CD14-positive monocyte (primary cell): Measurements from ENCODE around the gene TJP1. TPM values are rescaled to one million over a fixed set of nuclear protein-coding genes. Genes with fewer than 3 reads are reported as not detected.

ENCODE experiments used
- DNase-seq, 3 donors: peaks; one replicate each; pipeline ENCODE4 v3.0.0-alpha.2; 2011 to 2022
- H2AFZ ChIP-seq: 2 replicates; pipeline ENCODE4 v1.6.0; 2012; ENCODE audit warnings: mild to moderate bottlenecking, low read depth, low read length, inconsistent platforms; ENCODE audit not compliant: insufficient read depth, poor library complexity, severe bottlenecking
- H3K27ac ChIP-seq, 2 donors: 1 replicate in 1 of 2; 2 replicates in 1 of 2; pipeline ENCODE4 v1.5.1; 2012 to 2013; ENCODE audit warnings: low read length in 2 of 2, control low read depth in 1 of 2, inconsistent platforms in 1 of 2, low read depth in 1 of 2, mild to moderate bottlenecking in 1 of 2
- H3K27me3 ChIP-seq, 2 donors: one replicate each; pipeline versions ENCODE4 v1.6.0 to v1.6.1; 2011 to 2013; ENCODE audit warnings: low read length in 2 of 2; ENCODE audit not compliant: control insufficient read depth in 2 of 2, insufficient read depth in 2 of 2
- H3K36me3 ChIP-seq, 2 donors: replicated peaks in 1 of 2; 1 replicate in 1 of 2; 2 replicates in 1 of 2; pipeline versions ENCODE4 v1.5.1 to v1.6.1; 2012 to 2013; ENCODE audit warnings: low read length in 2 of 2, control low read depth in 1 of 2, inconsistent platforms in 1 of 2, mild to moderate bottlenecking in 1 of 2; ENCODE audit not compliant: insufficient read depth in 2 of 2, control insufficient read depth in 1 of 2
- H3K4me1 ChIP-seq, 2 donors: 1 replicate in 1 of 2; 2 replicates in 1 of 2; pipeline versions ENCODE4 v1.5.1 to v1.6.1; 2012 to 2013; ENCODE audit warnings: low read length in 2 of 2, control low read depth in 1 of 2, inconsistent platforms in 1 of 2, mild to moderate bottlenecking in 1 of 2, moderate library complexity in 1 of 2; ENCODE audit not compliant: insufficient read depth in 2 of 2, control insufficient read depth in 1 of 2
- H3K4me2 ChIP-seq: replicated peaks from 2 replicates; pipeline ENCODE3; 2012; ENCODE audit warnings: low read length, moderate library complexity, mild to moderate bottlenecking; ENCODE audit not compliant: poor library complexity, severe bottlenecking; ENCODE audit errors: extremely low read depth
- H3K4me3 ChIP-seq, 3 experiments: fragments of 200-600 bp in 1 of 3; sonication (generic) in 1 of 3; replicated peaks in 1 of 3; 1 replicate in 2 of 3; 2 replicates in 1 of 3; pipeline ENCODE4 v1.5.1; 2011 to 2013; ENCODE audit warnings: low read length in 3 of 3, mild to moderate bottlenecking in 3 of 3, control low read depth in 2 of 3, low read depth in 2 of 3, inconsistent platforms in 1 of 3, moderate library complexity in 1 of 3
- H3K79me2 ChIP-seq: 2 replicates; pipeline ENCODE4 v1.6.0; 2012; ENCODE audit warnings: mild to moderate bottlenecking, control low read depth, inconsistent platforms, low read length, moderate library complexity; ENCODE audit not compliant: insufficient read depth
- H3K9ac ChIP-seq: 2 replicates; pipeline ENCODE4 v1.6.0; 2017; ENCODE audit warnings: low read length, mild to moderate bottlenecking; ENCODE audit not compliant: insufficient read depth, poor library complexity, severe bottlenecking
- H3K9me3 ChIP-seq, 2 donors: replicated peaks in 1 of 2; 1 replicate in 1 of 2; 2 replicates in 1 of 2; pipeline versions ENCODE4 v1.5.1 to v1.6.1; 2012 to 2013; ENCODE audit warnings: low read length in 2 of 2, control low read depth in 1 of 2; ENCODE audit not compliant: control insufficient read depth in 1 of 2, insufficient read depth in 1 of 2
- H4K20me1 ChIP-seq: 2 replicates; pipeline ENCODE4 v1.6.0; 2012; ENCODE audit warnings: mild to moderate bottlenecking, low read length, control low read depth, moderate library complexity; ENCODE audit not compliant: insufficient read depth
- H3K27ac Mint-ChIP-seq, 7 donors: one replicate each; pipeline ENCODE4 v1.8.0; 2020; ENCODE audit warnings: mild to moderate bottlenecking in 7 of 7, mixed read lengths in 7 of 7, moderate library complexity in 6 of 7, inconsistent platforms in 2 of 7
- H3K27me3 Mint-ChIP-seq, 3 donors: one replicate each; pipeline ENCODE4 v1.8.0; 2021 to 2022; ENCODE audit warnings: low read depth in 3 of 3, mild to moderate bottlenecking in 3 of 3, mixed read lengths in 3 of 3, moderate library complexity in 3 of 3, inconsistent platforms in 1 of 3
- H3K36me3 Mint-ChIP-seq, 2 donors: one replicate each; pipeline ENCODE4 v1.8.0; 2020; ENCODE audit warnings: mixed read lengths in 2 of 2, inconsistent platforms in 1 of 2, mild to moderate bottlenecking in 1 of 2
- H3K4me1 Mint-ChIP-seq: one replicate; pipeline ENCODE4 v1.8.0; 2020; ENCODE audit warnings: mild to moderate bottlenecking, mixed read lengths
- H3K4me3 Mint-ChIP-seq, 2 donors: one replicate each; pipeline ENCODE4 v1.8.0; 2020; ENCODE audit warnings: mild to moderate bottlenecking in 2 of 2, mixed read lengths in 2 of 2, moderate library complexity in 1 of 2
- H3K9me3 Mint-ChIP-seq, 7 donors: one replicate each; pipeline ENCODE4 v1.8.0; 2020 to 2022; ENCODE audit warnings: mixed read lengths in 7 of 7, mild to moderate bottlenecking in 6 of 7, moderate library complexity in 6 of 7, inconsistent platforms in 2 of 7
- WGBS: methylation state at CpG from one replicate; pipeline ENCODE4 v1.1.5; 2013; ENCODE audit warnings: missing lambda C conversion rate; ENCODE audit not compliant: insufficient coverage; 5-methylcytosine and 5-hydroxymethylcytosine counted together
- intact Hi-C, 2 donors: fragments of 100-400 bp; cut with micrococcal nuclease; formaldehyde crosslinking; loops; one replicate each; pipeline versions ENCODE4 v1.15.0 to v1.15.1; 2023
- polyA plus RNA-seq, 3 donors: library from polyadenylated mRNA; depleted of rRNA in 1 of 3; unstranded in 2 of 3; stranded (reverse) in 1 of 3; fragments of 300-500 nt in 2 of 3; fragments of >200 nt in 1 of 3; fragmentation: Illumina TruSeq in 2 of 3; gene quantifications; 1 replicate in 2 of 3; 2 replicates in 1 of 3; pipeline ENCODE4 v1.2.3, GENCODE V29; 2012 to 2021
- TF ChIP-seq, protein P1 (sequence below): fragments of 200-600 bp; IDR thresholded peaks from one replicate; pipeline ENCODE4 v1.8.0; 2022; ENCODE audit warnings: antibody characterized with exemption, mild to moderate bottlenecking

TJP1 gene
- polyA plus RNA-seq, 3 donors, result not detected

DNA sequence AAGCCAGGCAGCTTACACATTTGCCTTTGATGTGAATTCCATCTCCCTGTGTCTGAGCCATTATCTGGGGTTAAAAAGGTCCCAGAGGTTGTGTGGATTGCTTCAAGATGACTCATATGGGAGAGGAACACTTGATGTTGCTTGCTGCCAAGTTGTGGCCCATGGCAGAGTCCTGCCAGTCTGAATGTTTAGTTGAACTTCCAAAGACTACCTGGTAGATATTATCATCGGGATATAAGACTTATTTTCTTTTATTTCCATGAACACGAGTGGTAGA is 85.6 kb downstream of the TJP1 start:
- Histone ChIP-seq H3K9ac (no peak overlapping the region), H3K27ac (no peak overlapping the region), H2AFZ (no peak overlapping the region), H3K4me2 (no peak overlapping the region), H3K36me3 (no peaks in the 10 kb centered on the region), H3K4me3 (no peak overlapping the region), H3K9me3 (no peaks in the 10 kb centered on the region), H3K27me3 (no peaks in the 10 kb centered on the region), H3K79me2 (no peaks in the 10 kb centered on the region), H3K4me1 (no peaks in the 10 kb centered on the region), H4K20me1 (no peaks in the 10 kb centered on the region)
- Mint-ChIP-seq H3K4me1 (no peaks in the 10 kb centered on the region), H3K4me3 (no peak overlapping the region), H3K36me3 (no peaks in the 10 kb centered on the region), H3K9me3 (no peaks in the 10 kb centered on the region), H3K27me3 (peaks cover 0 to 7% (median 1%) of the 10 kb centered on the region in 3 donors), H3K27ac (no peak overlapping the region)
- no peak for DNase-seq
- intact Hi-C loops, result no loop called here
- TF ChIP-seq, protein P1, sequence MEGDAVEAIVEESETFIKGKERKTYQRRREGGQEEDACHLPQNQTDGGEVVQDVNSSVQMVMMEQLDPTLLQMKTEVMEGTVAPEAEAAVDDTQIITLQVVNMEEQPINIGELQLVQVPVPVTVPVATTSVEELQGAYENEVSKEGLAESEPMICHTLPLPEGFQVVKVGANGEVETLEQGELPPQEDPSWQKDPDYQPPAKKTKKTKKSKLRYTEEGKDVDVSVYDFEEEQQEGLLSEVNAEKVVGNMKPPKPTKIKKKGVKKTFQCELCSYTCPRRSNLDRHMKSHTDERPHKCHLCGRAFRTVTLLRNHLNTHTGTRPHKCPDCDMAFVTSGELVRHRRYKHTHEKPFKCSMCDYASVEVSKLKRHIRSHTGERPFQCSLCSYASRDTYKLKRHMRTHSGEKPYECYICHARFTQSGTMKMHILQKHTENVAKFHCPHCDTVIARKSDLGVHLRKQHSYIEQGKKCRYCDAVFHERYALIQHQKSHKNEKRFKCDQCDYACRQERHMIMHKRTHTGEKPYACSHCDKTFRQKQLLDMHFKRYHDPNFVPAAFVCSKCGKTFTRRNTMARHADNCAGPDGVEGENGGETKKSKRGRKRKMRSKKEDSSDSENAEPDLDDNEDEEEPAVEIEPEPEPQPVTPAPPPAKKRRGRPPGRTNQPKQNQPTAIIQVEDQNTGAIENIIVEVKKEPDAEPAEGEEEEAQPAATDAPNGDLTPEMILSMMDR, result no peak
- no CpG with 5 or more reads among the region's 2 CpGs for WGBS

DNA sequence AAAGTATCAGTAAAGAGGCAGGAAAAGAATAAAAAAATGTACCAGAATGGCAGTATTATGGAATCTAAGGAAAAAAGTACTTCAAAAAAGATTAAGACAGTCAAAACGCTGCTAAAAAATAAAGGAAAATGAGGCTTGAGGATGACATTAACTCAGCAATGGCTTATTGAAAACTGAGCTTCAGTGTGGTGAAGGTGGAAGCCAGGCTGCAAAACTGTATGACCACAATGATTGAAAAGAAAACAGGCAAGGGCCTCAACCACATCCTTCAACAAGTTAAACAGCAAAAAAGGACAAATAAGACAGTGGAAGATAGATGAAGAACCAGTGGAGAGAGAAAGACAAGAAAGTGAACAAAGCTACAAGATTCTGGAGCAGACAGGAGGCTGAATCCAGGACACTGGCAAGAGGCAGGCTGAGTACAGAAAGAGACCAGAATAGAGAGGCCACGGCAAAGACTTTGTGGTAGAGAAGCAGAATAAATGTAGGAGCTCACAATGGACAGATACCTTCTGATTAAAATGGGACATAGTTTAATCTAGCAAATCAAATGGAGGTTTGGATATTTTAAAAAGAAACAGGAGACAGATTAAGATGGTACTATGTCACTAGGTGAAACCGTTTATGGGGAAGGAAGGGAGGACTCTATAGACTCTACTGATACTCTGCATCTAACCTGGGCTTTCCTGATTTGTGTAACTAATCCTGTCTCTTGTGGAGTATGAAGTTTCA is 86.1 kb downstream of the TJP1 start:
- Histone ChIP-seq H3K9ac (no peak overlapping the region), H3K27ac (no peak overlapping the region), H3K36me3 (no peaks in the 10 kb centered on the region), H3K79me2 (no peaks in the 10 kb centered on the region), H3K4me1 (no peaks in the 10 kb centered on the region), H3K4me2 (no peak overlapping the region), H4K20me1 (no peaks in the 10 kb centered on the region), H2AFZ (no peak overlapping the region), H3K9me3 (no peaks in the 10 kb centered on the region), H3K27me3 (no peaks in the 10 kb centered on the region), H3K4me3 (no peak overlapping the region)
- H3K9me3 Mint-ChIP-seq, result no peaks in the 10 kb centered on the region
- H3K4me1 Mint-ChIP-seq, result no peaks in the 10 kb centered on the region
- H3K27ac Mint-ChIP-seq, result no peak overlapping the region
- H3K36me3 Mint-ChIP-seq, result no peaks in the 10 kb centered on the region
- intact Hi-C loops, result no loop called here
- no peak overlapping the region for H3K4me3 Mint-ChIP-seq
- no peak for DNase-seq
- TF ChIP-seq, protein P1, result no peak
- H3K27me3 Mint-ChIP-seq, result peaks cover 0 to 7% (median 1%) of the 10 kb centered on the region in 3 donors
- WGBS, result 85% methylated on average over 2 of the region's 3 CpGs
